Vagina (tissue), 2 donors: Measurements from ENCODE around the gene ATG3.

Experiments
- POLR2A ChIP-seq, 2 donors: fragments of 450-650 bp; IDR thresholded peaks; one replicate each; pipeline ENCODE4 v1.6.1; 2017; ENCODE audit warnings: antibody characterized with exemption in 2 of 2, mild to moderate bottlenecking in 2 of 2, moderate library complexity in 2 of 2
- POLR2AphosphoS5 ChIP-seq, 2 donors: sonication (generic); formaldehyde crosslinking; IDR thresholded peaks; one replicate each; pipeline ENCODE4 v1.9.0; 2017; ENCODE audit warnings: antibody characterized with exemption in 2 of 2, mild to moderate bottlenecking in 2 of 2, low read depth in 1 of 2; ENCODE audit not compliant: insufficient read depth in 1 of 2
- TF ChIP-seq, protein P1 (sequence below), 3 experiments: fragments of 450-650 bp in 2 of 3; fragments of 200-600 bp in 1 of 3; sonication (generic) in 1 of 3; IDR thresholded peaks; one replicate each; pipeline ENCODE4 v1.5.1; 2017 to 2019; ENCODE audit warnings: antibody characterized with exemption in 3 of 3, mild to moderate bottlenecking in 2 of 3, moderate library complexity in 2 of 3

DNA sequence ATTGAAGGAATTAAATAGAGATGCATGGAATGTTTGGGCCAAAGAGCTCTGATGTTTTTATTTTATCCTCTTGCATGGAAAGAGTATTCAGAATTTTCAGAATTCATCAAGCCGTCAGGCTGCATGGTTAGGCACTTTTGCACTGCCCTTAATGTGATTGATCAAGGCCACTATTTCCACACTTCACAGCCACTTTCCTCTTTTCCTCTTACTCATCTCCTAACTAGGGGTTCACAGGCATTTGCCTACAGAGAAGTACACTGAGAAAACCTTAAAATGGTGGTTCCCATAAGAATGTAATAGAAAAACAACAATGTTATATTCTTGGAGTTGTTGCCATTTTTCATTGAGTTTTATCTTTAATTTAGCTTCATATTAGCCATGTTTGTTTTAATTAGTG, 10.9 kb upstream of the ATG3 start:
- TF ChIP-seq, protein P1, sequence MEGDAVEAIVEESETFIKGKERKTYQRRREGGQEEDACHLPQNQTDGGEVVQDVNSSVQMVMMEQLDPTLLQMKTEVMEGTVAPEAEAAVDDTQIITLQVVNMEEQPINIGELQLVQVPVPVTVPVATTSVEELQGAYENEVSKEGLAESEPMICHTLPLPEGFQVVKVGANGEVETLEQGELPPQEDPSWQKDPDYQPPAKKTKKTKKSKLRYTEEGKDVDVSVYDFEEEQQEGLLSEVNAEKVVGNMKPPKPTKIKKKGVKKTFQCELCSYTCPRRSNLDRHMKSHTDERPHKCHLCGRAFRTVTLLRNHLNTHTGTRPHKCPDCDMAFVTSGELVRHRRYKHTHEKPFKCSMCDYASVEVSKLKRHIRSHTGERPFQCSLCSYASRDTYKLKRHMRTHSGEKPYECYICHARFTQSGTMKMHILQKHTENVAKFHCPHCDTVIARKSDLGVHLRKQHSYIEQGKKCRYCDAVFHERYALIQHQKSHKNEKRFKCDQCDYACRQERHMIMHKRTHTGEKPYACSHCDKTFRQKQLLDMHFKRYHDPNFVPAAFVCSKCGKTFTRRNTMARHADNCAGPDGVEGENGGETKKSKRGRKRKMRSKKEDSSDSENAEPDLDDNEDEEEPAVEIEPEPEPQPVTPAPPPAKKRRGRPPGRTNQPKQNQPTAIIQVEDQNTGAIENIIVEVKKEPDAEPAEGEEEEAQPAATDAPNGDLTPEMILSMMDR (IDR thresholded peaks at IDR 0.05): no peak
- TF ChIP-seq POLR2A (IDR thresholded peaks at IDR 0.05) (no peak), POLR2AphosphoS5 (IDR thresholded peaks at IDR 0.05; ENCODE audit: insufficient read depth in 1 of 2, low read depth in 1 of 2) (no peak)
